T-helper 22 cell (primary cell): Measurements from ENCODE around the gene ZNF786.
A peak's percentile ranks its signal among the peaks of the same experiment; 100 is the strongest.
"Not testable (repeated sequence)": the region's sequence is repeated elsewhere in the genome, so short reads cannot be mapped to it uniquely, and the experiment has no call there.

Experiments
- DNase-seq: peaks from one replicate; pipeline ENCODE4 v3.0.0-alpha.2; 2020; ENCODE audit warnings: low read depth

The ZNF786 gene, protein sequence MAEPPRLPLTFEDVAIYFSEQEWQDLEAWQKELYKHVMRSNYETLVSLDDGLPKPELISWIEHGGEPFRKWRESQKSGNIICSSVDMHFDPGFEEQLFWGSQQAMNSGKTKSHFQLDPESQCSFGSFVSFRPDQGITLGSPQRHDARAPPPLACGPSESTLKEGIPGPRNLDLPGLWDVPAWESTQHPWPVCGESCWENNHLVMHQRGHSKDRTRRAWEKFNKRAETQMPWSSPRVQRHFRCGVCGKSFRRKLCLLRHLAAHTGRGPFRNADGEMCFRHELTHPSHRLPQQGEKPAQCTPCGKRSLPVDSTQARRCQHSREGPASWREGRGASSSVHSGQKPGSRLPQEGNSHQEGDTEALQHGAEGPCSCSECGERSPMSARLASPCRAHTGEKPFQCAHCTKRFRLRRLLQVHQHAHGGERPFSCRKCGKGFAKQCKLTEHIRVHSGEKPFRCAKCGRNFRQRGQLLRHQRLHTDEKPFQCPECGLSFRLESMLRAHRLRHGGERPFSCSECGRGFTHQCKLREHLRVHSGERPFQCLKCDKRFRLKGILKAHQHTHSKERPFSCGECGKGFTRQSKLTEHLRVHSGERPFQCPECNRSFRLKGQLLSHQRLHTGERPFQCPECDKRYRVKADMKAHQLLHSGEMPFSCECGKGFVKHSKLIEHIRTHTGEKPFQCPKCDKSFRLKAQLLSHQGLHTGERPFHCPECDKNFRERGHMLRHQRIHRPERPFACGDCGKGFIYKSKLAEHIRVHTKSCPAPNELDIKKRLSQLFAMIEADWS

DNA sequence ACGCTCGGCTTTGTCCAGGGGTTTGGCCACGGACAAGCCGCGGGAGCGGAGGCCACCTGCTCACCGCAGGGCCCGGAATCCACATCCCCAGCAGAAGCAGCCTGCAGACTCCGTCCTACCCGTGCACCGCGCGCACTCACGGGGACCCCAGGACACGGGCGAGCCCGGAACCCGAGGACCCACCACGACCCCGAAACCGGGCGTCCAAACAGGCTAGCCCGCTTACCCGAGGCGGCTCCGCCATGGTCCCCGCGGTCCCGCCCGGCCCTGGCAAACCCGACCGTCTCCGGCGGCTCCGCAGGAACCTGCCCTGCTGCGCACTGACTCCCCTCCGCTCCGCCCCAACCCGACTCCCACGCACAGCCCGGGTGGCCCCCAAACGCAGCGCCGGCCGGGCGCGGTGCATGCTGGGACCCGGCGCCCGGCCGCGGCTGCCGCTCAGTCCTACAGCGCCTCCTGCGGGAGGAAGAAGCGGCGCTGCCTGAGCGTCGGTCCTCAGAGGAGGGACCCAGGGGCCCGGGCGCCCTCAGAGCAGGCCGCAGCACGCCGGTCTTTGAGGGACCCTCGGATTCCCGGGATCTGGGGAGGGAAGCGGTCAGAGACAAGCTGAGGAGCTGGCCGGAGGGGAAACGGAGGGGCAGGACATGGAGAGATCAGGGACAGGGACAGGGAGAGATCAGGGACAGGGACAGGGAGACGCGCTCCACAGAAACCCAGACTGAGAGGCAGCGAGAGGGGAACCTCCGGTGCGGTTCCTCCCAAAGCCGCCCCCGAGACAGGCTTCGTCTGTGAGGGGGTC, at the start of gene ZNF786:
ZNF786 (minus strand) TSS at position 322 of the 799 bp plus-strand sequence; CDS start at position 244, 78 bp downstream.
- DNase-seq = peak; percentile 85

DNA sequence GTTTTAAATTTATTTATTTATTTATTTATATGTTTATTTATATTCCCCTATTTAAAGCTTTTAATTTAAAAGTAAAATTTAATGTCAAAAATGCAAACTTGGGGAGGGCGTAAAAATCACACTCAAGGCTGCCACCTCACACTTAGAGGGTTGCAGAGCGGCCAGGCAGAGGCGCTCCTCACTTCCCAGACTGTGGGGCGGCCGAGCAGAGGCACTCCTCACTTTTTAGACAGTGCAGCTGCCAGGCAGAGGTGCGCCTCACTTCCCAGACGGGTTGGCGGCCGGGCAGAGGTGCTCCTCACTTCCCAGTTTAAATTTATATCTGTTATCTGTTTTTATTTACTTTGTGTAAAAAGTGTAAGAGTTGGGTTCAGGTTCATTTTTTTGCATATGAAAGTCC, 45.6 kb upstream of the ZNF786 start:
- DNase-seq = no peak

DNA sequence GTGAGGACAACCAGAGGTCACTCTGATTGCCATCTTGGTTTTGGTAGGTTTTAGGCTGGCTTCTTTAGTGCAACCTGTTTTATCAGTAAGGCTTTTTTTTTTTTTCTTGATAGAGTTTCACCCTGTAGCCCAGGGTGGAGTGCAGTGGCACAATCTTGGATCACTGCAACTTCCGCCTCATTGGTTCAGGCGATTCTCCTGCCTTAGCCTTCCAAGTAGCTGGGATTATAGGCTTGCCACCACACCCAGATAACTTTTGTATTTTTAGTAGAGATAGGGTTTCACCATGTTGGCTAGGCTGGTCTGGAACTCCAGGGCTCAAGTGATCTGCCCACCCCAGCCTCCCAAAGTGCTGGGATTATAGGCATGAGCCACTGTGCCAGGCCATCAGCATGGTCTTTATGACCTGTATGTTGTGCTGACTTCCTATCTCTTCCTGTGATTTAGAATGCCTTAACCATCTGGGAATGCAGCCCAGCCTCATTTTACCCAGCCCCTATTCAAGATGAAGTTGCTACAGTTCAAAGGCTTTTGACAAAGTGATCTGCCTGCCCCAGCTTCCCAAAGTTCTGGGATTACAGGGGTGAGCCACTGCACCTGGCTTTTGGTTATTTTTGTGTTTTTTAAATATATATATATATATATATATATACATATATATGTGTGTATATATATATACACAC, 42.7 kb upstream of the ZNF786 start:
- no peak for DNase-seq

DNA sequence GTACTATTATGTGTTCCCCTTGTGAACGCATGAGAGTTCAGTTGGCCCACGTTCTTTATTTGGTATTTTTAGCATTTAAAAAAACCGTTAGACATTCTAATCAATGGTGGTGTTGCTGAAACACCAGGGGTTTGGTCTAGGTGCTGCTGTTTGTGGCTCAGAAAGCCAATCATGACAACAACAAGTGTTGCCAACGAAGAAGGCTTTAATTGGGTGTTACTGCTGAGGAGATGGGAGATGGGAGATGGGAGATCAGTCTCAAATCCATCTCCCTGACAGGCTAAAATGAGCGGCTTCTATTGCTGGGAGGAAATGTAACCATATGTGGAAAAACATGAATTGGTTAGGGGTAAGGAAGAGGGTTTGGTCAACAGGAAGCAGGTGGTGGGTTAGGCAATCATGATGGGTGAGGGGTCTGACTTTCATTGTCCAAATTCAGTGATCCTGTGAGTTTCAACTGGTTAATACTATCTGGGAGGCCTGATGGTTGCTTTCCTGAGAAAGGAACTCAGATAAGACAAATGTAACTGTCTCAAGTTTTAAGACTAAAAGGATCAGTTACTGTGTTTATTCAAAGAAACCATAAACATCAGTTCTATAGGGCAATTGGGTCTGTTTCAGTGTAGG, 40.2 kb upstream of the ZNF786 start:
- no peak for DNase-seq

DNA sequence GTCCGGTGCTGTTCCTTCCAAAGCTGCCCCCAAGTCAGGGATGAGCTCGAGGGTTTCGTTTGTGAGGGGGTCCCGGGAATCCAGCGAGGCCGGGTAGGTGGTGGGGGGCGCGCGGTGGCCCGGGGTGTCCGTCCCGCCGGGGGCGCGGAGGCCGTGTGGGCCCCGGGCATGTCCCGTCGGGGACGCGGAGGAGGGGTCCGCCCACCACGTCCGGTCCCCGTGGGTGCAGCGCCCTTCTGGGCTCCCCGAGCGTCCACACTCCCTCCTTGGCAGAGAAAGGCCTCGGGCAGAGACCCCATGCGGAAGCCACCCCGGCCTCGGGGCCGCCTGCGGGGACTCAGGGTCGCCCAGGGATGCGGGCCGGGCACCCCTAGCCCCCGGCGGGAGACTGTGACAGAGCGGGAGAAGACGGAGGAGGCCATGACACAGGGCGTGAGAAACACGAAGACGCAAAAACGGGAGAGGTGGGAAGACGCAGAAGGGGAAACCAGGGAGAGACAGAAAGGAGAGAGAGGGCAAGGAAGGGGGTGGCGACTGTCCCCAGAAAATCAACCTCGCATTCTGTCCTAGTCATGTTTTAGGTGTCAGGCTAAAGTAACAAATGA, 36.2 kb upstream of the ZNF786 start:
- DNase-seq = peak; percentile 25

DNA sequence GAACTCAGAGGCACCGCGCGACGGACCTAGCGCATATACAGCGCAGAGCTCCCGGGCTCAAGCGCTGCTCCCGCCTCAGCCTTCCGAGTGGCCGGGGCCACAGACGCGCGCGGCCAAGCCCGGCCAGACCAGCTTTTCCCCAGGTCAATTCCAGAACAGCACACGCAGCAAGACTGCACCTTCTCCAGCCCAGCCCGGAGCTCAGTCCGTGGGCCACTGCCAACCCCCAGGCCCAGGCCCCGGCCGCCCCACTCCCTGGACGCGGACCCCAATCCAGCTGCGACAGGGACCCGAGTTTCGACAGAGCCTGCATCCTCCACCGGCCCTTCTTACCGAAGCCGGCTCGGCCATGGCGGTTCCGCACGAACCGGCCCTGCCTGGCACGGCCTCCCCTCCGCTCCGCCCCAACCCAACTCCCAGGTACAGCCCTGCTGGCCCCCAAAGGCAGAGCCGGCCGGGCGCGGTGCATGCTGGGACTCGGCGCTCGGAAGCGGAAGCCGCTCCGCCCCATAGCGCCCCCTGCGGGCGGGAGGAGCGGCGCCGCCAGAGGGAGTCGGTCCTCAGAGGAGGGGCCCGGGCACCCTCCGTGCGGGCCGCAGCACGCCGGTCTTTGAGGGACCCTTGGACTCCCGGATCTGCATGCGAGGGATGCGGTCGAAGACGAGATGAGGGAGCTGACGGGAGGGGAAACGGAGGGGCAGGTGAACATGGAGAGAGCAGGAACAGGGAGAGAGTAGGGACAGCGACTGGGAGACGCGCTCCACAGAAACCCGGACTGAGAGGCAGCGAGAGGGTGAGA, 35.5 kb upstream of the ZNF786 start, which contains the start of gene ZNF425:
ZNF425 (minus strand) TSS at position 462 of the 799 bp plus-strand sequence; CDS start at position 351, 111 bp downstream.
- DNase-seq = peak; percentile 86

DNA sequence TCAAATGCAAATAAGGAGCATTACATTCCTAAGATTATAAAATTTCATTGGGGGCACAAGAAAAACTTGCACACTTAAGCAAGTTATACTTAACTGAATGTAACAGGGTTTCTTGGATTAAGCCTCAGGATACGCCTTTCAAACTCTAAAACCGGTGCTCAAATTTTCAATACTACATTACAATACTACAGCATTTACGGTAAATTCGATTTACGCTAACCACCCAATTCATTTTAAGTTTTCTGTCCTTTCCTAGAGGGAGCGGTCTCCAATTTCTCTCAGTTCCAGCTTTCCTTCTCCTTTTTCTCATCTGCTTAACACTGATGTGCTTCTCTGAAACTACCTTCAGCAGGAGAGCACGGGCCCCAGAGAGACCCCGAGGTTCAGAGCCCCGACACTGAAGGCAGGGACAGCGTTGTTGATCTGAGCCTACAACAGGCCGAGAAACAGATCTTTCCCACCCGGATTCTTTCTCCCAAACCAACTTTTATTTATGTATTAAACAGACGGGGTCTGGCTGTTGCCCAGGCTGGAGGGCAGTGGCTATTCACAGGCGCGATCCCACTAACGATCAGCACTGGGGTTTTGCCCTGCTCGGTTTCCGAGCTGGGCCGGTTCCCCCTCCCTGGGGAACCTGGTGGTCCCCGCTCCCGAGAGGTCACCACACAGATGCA, 34.8 kb upstream of the ZNF786 start:
- DNase-seq = no peak

DNA sequence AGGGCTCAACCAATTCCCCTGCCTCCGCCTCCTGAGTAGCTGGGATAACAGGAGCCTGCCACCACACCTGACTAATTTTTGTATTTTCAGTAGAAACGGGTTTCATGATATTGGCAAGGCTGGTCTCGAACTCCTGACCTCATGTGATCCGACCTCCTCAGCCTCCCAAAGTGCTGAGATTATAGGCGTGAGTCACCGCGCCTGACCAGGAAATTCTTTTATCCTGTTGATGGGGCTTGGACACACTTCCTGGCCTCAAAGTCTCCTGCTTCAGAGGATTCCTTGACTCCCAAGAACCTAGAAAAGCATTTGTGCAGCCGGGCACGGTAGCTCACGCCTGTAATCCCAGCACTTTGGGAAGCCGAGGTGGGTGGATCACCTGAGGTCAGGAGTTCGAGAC, 19.5 kb upstream of the ZNF786 start:
- DNase-seq = no peak

DNA sequence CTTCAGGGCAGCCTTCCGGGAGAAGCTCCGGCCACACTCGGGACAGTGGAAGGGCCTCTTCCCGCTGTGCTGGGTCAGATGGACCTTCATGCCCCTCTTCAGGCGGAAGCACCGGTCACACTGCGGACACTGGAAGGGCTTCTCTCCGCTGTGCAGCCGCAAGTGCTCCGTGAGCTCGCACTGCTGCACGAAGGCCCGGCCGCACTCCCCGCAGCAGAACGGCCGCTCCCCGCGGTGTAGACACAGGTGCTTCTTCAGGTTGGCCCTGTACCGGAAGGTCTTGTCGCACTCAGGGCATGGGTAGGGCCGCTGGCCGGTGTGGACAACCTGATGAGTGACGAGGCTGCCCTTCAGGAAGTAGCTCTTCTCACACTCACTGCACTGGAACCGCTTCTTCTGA, 14.2 kb upstream of the ZNF786 start:
- no peak for DNase-seq

DNA sequence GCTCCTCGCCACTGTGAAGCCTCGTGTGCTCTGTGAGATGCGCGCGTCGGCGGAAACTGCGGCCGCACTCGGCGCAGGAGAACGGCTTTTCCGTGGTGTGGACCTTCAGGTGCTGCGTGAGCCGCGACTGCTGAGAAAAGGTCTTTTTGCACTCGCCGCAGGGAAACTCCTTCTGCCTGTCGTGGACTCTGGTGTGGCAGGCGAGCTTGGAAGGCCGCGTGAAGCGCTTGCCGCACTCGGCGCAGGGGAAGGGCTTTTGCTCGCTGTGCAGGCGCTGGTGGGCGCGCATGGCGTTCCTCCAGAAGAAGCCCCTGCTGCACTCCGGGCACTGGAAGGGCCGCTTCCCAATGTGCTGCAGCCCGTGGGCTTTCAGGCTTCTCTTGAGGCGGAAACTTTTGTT, 13.7 kb upstream of the ZNF786 start:
- no peak for DNase-seq

DNA sequence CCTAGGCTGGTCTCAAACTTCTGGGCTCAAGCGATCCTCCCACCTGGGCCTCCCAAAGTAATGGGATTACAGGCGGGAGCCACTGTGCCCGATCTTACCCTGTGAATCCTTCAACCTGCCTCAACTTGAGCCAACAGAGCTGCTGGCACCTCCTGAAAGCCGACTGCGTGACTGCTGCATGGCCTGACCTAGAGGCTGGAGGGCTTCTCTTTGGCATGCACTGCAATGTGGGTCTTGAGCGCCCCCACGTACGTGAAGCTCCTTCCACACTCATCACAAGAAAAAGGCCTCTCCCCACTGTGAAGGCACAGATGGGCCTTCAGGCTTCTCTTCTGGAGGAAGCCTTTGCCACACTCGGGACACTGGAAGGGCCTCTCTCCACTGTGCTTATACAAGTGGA, 12.9 kb upstream of the ZNF786 start:
- no peak for DNase-seq

DNA sequence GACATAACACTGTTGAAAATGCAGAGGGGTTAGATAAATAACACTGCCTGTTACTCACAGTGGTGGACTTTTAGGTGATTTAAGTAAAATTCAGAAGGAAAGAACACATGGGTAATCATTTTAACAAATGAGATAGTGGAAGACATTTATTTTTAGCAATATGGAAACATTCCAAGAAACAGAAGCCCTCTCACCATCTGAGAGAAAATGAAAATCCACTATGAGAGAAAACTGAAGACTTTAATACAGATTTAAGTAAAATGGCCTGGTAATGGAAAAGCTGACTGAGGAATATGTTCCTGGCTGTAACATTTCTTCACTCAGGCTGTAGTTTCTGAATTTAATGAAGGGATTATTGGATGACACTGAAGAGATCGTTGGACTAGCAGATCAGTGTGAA, 12.1 kb upstream of the ZNF786 start:
- no peak for DNase-seq

DNA sequence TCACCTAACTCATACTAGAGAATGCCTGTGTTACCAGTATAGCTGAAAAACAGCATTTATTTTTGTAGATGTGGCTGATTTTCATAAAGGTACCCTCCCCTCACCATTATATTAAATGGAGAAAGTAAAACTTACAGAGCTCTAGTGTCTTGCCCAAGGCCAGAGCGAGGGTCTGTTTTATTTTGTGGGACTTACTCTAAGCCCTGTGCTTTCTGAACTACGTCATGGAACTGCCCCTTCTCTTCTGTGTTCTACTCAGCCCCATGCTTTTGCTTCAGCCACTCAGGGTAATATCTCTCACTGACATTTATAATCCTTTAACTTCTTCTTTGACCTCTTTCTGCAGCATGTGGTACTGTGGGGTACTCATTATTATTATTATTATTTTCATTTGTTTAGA, 10.3 kb upstream of the ZNF786 start:
- no peak for DNase-seq

DNA sequence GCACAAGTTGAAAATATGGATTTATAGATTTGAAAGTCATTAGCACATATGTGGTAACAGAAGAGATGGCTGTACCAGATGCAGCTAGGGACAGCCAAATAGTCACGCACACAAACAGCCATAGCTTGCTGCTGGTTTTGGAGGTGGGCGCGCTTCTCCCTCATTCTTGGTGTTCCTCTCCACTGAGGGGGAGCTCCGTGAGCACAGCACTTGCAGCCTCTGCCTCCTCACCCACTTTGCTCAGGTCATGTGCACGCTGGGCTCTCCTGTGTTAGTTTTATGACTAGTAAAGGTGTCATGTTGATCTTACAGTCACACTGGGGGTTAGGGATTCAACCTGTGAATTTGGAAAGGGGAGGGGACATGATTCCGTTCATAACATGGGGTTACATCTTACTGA, 8.5 kb upstream of the ZNF786 start:
- DNase-seq = no peak

DNA sequence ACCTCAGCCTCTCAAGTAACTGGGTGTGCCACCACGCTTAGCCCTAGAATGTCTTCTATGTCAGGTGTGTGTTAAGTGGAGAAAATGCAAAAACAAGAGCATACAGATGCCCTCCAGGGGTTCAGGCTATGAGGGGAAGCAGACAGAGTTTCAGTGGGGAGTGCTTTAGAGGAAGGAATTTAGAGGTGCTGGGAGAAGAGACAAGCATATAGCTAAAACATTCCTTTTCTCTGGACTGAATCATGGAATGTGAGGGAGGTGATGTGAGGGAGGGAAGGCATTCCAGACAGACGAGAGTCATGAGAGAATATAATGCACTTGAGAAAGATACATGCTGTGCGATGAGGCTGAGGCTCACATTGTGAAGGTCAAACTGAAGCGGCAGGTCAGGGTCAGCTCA, 6.6 kb upstream of the ZNF786 start:
- DNase-seq = no peak

DNA sequence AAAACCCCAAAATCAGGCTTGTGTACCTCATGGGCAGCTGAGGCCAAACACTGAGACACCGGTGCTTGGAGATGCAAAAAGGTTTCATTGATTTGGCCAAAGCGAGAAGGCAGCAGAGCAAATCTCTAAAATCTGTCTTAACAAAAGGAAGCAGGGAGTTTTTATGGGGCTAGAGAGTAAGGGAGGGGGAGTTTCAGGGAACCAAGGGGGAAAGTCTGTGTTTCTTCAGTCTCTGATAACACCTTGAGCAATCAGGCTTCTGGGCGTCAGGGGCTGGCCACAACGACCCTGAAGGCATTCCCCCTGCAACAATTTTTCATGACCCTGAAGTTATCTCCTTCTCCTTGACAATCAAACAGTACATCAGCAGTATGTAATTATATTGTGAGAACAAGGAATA, 2.7 kb upstream of the ZNF786 start:
- no peak for DNase-seq

DNA sequence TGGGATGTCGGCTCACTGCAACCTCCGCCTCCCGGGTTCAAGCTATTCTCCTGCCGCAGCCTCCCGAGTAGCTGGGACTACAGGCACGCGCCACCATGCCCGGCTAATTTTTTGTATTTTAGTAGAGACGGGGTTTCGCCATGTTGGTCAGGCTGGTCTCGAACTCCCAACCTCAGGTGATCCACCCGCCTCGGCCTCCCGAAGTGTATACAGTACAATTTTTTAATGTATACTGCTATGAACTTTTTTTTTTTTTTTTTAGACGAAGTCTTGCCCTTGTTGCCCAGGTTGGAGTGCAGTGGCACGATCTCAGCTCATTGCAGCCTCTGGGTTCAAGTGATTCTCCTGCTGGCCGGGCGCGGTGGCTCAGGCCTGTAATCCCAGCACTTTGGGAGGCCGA, 1.7 kb upstream of the ZNF786 start:
- DNase-seq = not testable (repeated sequence)

DNA sequence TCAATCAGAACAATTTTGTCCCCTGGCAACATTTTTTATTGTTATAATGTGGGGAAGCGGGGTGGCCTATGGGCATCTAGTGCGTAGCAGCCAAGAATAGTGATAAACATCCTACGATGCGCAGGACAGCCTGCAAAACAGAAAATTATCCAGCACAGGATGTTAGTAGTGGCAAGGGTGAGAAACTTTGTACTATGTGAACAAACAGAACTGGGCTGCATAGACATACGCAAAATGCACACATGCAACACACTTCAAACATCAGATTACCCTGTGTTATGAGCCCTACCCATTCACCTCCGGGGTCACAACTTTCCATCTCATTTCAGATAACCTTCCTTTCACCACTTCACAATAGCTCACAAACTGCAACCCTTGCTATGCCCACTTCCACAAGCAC, 3.1 kb downstream of the ZNF786 start:
- no peak for DNase-seq

DNA sequence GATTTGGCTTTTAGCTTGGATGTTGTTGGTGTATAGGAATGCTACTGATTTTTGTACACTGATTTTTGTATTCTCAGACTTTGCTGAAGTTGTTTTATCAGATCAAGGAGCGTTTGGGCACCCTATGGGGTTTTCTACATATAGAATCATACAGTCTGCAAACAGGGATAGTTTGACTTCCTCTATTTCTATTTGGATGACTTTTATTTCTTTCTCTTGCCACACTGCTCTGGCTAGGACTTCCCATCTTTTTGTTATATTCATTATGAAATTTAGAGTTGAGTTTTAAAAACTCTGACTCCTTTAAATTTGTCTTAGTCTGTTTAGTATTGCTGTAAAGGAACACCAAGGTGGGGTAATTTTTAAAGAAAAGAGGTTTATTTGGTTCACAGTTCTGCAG, 4.7 kb downstream of the ZNF786 start:
- DNase-seq = no peak

DNA sequence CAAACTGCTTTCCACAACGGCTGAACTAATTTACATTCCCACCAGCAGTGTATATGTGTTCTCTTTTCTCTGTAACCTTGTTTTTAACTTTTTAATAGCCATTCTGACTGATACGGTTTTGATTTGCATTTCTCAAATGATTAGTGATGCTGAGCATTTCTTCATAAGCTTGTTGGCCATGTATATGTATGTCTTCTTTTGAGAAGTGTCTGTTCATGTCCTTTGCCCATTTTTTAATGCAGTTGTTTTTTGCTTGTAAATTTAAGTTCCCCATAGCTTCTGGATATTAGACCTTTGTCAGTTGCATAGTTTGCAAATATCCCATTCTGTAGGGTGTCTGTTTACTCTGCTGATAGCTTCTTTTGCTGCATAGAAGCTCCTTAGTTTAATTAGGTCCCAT, 6.1 kb downstream of the ZNF786 start:
- no peak for DNase-seq
